ENCODE data around the gene BACE1.

The BACE1 gene

GRCh38 chr11:117251506-117251905 is 64.5 kb downstream of the BACE1 start:
- CTCF ChIA-PET = no interaction called here
- POLR2A ChIA-PET = no interaction called here
- TF ChIP-seq CTCF (IDR thresholded peaks at IDR 0.05; ENCODE audit: control extremely low read depth, extremely low read depth, low read depth, missing control alignments) = no peak
- DNase-seq (ENCODE audit: extremely low spot score) = no peak

- ChIA-PET CTCF (no interaction called here), POLR2A (no interaction called here)
- DNase-seq (ENCODE audit: extremely low spot score) = no peak
- no peak for TF ChIP-seq CTCF (IDR thresholded peaks at IDR 0.05; ENCODE audit: control extremely low read depth, extremely low read depth, low read depth, missing control alignments)
Observed at GRCh38 chr11:117249571-117249970, 66.5 kb downstream of the BACE1 start.

GRCh38 chr11:117248341-117248740 is 67.7 kb downstream of the BACE1 start:
- no peak for TF ChIP-seq CTCF (IDR thresholded peaks at IDR 0.05; ENCODE audit: control extremely low read depth, extremely low read depth, low read depth, missing control alignments)
- CTCF ChIA-PET = interaction anchor here (0.8 kb wide), 1 partner anchor 22 kb away, joined by 3 read pairs; no protein-coding TSS in a partner anchor
- DNase-seq (ENCODE audit: extremely low spot score) = no peak
- POLR2A ChIA-PET = no interaction called here

GRCh38 chr11:117239295-117239694 is 76.8 kb downstream of the BACE1 start:
- POLR2A ChIA-PET = no interaction called here
- CTCF ChIA-PET = interaction anchor here (1.0 to 4.9 kb wide), 3 partner anchors 13 to 59 kb away, joined by 3 to 19 read pairs (median 3); no protein-coding TSS in a partner anchor
- DNase-seq (ENCODE audit: extremely low spot score) = no peak
- no peak for TF ChIP-seq CTCF (IDR thresholded peaks at IDR 0.05; ENCODE audit: control extremely low read depth, extremely low read depth, low read depth, missing control alignments)

- TF ChIP-seq CTCF (IDR thresholded peaks at IDR 0.05; ENCODE audit: control extremely low read depth, extremely low read depth, low read depth, missing control alignments) = no peak
- POLR2A ChIA-PET = no interaction called here
- no peak for DNase-seq (ENCODE audit: extremely low spot score)
- CTCF ChIA-PET = interaction anchor here (1.0 to 4.9 kb wide), 2 partner anchors 12 to 58 kb away, joined by 3 to 19 read pairs; no protein-coding TSS in a partner anchor
Observed at GRCh38 chr11:117238221-117238620, 77.8 kb downstream of the BACE1 start.

All from GM10248 (cell line).